Liver (tissue), 3 donors: Measurements from ENCODE around the gene LIPC.

Source experiments
- FOXA1 ChIP-seq: IDR thresholded peaks from 2 replicates; pipeline ENCODE4 v1.6.1; 2016; ENCODE audit warnings: antibody characterized with exemption
- JUND ChIP-seq, 2 donors: IDR thresholded peaks; 2 replicates each; pipeline ENCODE4 v1.6.1; 2016; ENCODE audit warnings: antibody characterized with exemption in 2 of 2
- RAD21 ChIP-seq, 2 donors: IDR thresholded peaks; 2 replicates each; pipeline ENCODE4 v1.6.1; 2016; ENCODE audit warnings: antibody characterized with exemption in 2 of 2, mild to moderate bottlenecking in 2 of 2
- REST ChIP-seq: IDR thresholded peaks from 2 replicates; pipeline ENCODE4 v1.6.1; 2016; ENCODE audit warnings: antibody characterized with exemption, mild to moderate bottlenecking
- SP1 ChIP-seq: IDR thresholded peaks from 2 replicates; pipeline ENCODE4 v1.6.1; 2018; ENCODE audit warnings: antibody characterized with exemption, mild to moderate bottlenecking
- TAF1 ChIP-seq: conservative IDR thresholded peaks from 2 replicates; pipeline ENCODE4 v1.6.1; 2016; ENCODE audit warnings: antibody characterized with exemption, mild to moderate bottlenecking
- YY1 ChIP-seq: IDR thresholded peaks from 2 replicates; pipeline ENCODE4 v1.6.1; 2016; ENCODE audit warnings: antibody characterized with exemption, mild to moderate bottlenecking
- TF ChIP-seq, protein P1 (sequence below): IDR thresholded peaks from 2 replicates; pipeline ENCODE4 v1.6.1; 2016; ENCODE audit warnings: antibody characterized with exemption
- TF ChIP-seq, protein P2 (sequence below): fragments of 150-350 bp; IDR thresholded peaks from 2 replicates; pipeline ENCODE4 v1.5.1; 2017; ENCODE audit warnings: improper control_type of control experiment, low read depth, low read length; ENCODE audit not compliant: missing input control
- TF ChIP-seq, protein P3 (sequence below): IDR thresholded peaks from 2 replicates; pipeline ENCODE4 v1.6.1; 2016; ENCODE audit warnings: antibody characterized with exemption
- TF ChIP-seq, protein P4 (sequence below): IDR thresholded peaks from 2 replicates; pipeline ENCODE4 v1.6.1; 2016; ENCODE audit warnings: antibody characterized with exemption
- donor health status: healthy.
- donor health status: healthy.

DNA sequence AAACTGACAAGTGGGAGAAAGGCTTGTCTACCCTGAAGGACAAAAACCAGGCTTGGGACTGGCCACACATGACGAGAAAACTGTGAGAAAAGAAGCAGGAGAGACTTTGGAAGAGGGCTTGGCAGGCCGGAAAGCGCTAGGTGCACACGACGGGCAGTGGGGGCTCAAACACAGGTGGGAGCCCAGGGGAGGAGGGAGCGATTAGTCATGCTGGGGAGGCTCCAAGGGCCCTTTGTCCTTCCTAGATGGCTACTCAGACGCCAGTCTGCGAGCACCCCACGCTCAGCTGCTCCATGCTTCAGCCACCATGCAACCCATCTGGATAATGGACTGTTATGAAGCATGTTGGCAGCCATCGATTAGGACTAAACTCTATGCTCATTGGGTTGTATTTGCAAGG, 17.1 kb downstream of the LIPC start:
- TF ChIP-seq, protein P1, sequence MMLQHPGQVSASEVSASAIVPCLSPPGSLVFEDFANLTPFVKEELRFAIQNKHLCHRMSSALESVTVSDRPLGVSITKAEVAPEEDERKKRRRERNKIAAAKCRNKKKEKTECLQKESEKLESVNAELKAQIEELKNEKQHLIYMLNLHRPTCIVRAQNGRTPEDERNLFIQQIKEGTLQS = no peak
- TF ChIP-seq, protein P2, sequence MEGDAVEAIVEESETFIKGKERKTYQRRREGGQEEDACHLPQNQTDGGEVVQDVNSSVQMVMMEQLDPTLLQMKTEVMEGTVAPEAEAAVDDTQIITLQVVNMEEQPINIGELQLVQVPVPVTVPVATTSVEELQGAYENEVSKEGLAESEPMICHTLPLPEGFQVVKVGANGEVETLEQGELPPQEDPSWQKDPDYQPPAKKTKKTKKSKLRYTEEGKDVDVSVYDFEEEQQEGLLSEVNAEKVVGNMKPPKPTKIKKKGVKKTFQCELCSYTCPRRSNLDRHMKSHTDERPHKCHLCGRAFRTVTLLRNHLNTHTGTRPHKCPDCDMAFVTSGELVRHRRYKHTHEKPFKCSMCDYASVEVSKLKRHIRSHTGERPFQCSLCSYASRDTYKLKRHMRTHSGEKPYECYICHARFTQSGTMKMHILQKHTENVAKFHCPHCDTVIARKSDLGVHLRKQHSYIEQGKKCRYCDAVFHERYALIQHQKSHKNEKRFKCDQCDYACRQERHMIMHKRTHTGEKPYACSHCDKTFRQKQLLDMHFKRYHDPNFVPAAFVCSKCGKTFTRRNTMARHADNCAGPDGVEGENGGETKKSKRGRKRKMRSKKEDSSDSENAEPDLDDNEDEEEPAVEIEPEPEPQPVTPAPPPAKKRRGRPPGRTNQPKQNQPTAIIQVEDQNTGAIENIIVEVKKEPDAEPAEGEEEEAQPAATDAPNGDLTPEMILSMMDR = no peak
- TF ChIP-seq FOXA1 = no peak
- no peak for TF ChIP-seq SP1
- TF ChIP-seq REST = no peak
- TF ChIP-seq, protein P3, sequence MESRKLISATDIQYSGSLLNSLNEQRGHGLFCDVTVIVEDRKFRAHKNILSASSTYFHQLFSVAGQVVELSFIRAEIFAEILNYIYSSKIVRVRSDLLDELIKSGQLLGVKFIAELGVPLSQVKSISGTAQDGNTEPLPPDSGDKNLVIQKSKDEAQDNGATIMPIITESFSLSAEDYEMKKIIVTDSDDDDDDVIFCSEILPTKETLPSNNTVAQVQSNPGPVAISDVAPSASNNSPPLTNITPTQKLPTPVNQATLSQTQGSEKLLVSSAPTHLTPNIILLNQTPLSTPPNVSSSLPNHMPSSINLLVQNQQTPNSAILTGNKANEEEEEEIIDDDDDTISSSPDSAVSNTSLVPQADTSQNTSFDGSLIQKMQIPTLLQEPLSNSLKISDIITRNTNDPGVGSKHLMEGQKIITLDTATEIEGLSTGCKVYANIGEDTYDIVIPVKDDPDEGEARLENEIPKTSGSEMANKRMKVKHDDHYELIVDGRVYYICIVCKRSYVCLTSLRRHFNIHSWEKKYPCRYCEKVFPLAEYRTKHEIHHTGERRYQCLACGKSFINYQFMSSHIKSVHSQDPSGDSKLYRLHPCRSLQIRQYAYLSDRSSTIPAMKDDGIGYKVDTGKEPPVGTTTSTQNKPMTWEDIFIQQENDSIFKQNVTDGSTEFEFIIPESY = no peak
- no peak for TF ChIP-seq YY1
- TF ChIP-seq TAF1 = no peak
- no peak for TF ChIP-seq JUND (IDR thresholded peaks at IDR 0.05)
- TF ChIP-seq, protein P4, sequence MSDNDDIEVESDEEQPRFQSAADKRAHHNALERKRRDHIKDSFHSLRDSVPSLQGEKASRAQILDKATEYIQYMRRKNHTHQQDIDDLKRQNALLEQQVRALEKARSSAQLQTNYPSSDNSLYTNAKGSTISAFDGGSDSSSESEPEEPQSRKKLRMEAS = no peak
- TF ChIP-seq RAD21 (IDR thresholded peaks at IDR 0.05) = no peak
